Vagina (tissue), 2 donors: ENCODE measurements around the gene FUT7.

Experiments
- CTCF ChIP-seq, 3 experiments: fragments of 450-650 bp in 2 of 3; fragments of 200-600 bp in 1 of 3; sonication (generic) in 1 of 3; IDR thresholded peaks; one replicate each; pipeline ENCODE4 v1.5.1; 2017 to 2019; ENCODE audit warnings: antibody characterized with exemption in 3 of 3, mild to moderate bottlenecking in 2 of 3, moderate library complexity in 2 of 3
- POLR2A ChIP-seq, 2 donors: fragments of 450-650 bp; IDR thresholded peaks; one replicate each; pipeline ENCODE4 v1.6.1; 2017; ENCODE audit warnings: antibody characterized with exemption in 2 of 2, mild to moderate bottlenecking in 2 of 2, moderate library complexity in 2 of 2
- POLR2AphosphoS5 ChIP-seq, 2 donors: sonication (generic); formaldehyde crosslinking; IDR thresholded peaks; one replicate each; pipeline ENCODE4 v1.9.0; 2017; ENCODE audit warnings: antibody characterized with exemption in 2 of 2, mild to moderate bottlenecking in 2 of 2, low read depth in 1 of 2; ENCODE audit not compliant: insufficient read depth in 1 of 2

GRCh38 chr9:137008312-137008711 lies 23.6 kb downstream of the FUT7 start:
- no peak for TF ChIP-seq CTCF (IDR thresholded peaks at IDR 0.05)
- no peak for TF ChIP-seq POLR2A (IDR thresholded peaks at IDR 0.05)
- no peak for TF ChIP-seq POLR2AphosphoS5 (IDR thresholded peaks at IDR 0.05; ENCODE audit: insufficient read depth in 1 of 2, low read depth in 1 of 2)
